ENCODE measurements around the gene ERN2.

Gene ERN2

GRCh38 chr16:23716484-23716883 is 3.5 kb upstream of the ERN2 start:
- DNase-seq: no peak

GRCh38 chr16:23711785-23712184 is 1.2 kb downstream of the ERN2 start:
- DNase-seq: no peak

- DNase-seq: no peak
These were observed 2.5 kb downstream of the ERN2 start for GRCh38 chr16:23710504-23710903.

GRCh38 chr16:23710008-23710407 is 3.0 kb downstream of the ERN2 start:
- no peak for DNase-seq

GRCh38 chr16:23709536-23709935 is 3.5 kb downstream of the ERN2 start:
- DNase-seq: no peak

GRCh38 chr16:23706439-23706838 is 6.6 kb downstream of the ERN2 start:
- DNase-seq: no peak

- DNase-seq: no peak
These were observed 7.5 kb downstream of the ERN2 start for GRCh38 chr16:23705517-23705902.

- no peak for DNase-seq
These were observed 8.1 kb downstream of the ERN2 start for GRCh38 chr16:23704772-23705516.

GRCh38 chr16:23702951-23703350 is 10.1 kb downstream of the ERN2 start:
- no peak for DNase-seq

- no peak for DNase-seq
These were observed 12.0 kb downstream of the ERN2 start for GRCh38 chr16:23701045-23701444.

- no peak for DNase-seq
These were observed 12.5 kb downstream of the ERN2 start for GRCh38 chr16:23700509-23700908.

- no peak for DNase-seq
These were observed 12.9 kb downstream of the ERN2 start for GRCh38 chr16:23700093-23700492.

GRCh38 chr16:23699100-23699499 is 13.9 kb downstream of the ERN2 start:
- no peak for DNase-seq

GRCh38 chr16:23695756-23696155 is 17.3 kb downstream of the ERN2 start:
- no peak for DNase-seq

- no peak for DNase-seq
These were observed 18.2 kb downstream of the ERN2 start for GRCh38 chr16:23694644-23695373.

- DNase-seq: no peak
These were observed 18.8 kb downstream of the ERN2 start for GRCh38 chr16:23694265-23694643.

- DNase-seq: no peak
These were observed 20.7 kb downstream of the ERN2 start for GRCh38 chr16:23692190-23692837.

GRCh38 chr16:23691483-23692189 is 21.4 kb downstream of the ERN2 start:
- DNase-seq: no peak

- no peak for DNase-seq
These were observed 22.1 kb downstream of the ERN2 start for GRCh38 chr16:23690771-23691482.

- no peak for DNase-seq
These were observed 23.4 kb downstream of the ERN2 start for GRCh38 chr16:23689442-23690187.

GRCh38 chr16:23687034-23687808 is 25.8 kb downstream of the ERN2 start:
- DNase-seq: no peak

Data from stimulated activated naive CD4-positive, alpha-beta T cell (primary cell).